Gastroesophageal sphincter (tissue), 3 donors: ENCODE data around the gene SHOC2.

Experiments used
- CTCF ChIP-seq, 4 experiments: fragments of 200-600 bp in 2 of 4; fragments of 450-650 bp in 2 of 4; sonication (generic) in 1 of 4; IDR thresholded peaks; one replicate each; pipeline ENCODE4 v1.5.1; 2017 to 2019; ENCODE audit warnings: antibody characterized with exemption in 4 of 4, mild to moderate bottlenecking in 2 of 4, moderate library complexity in 2 of 4
- EP300 ChIP-seq: sonication (generic); formaldehyde crosslinking; IDR thresholded peaks from one replicate; pipeline ENCODE4 v1.6.1; 2017; ENCODE audit warnings: antibody characterized with exemption, mild to moderate bottlenecking
- POLR2A ChIP-seq, 2 donors: fragments of 450-650 bp; IDR thresholded peaks; one replicate each; pipeline ENCODE4 v1.6.1; 2017; ENCODE audit warnings: antibody characterized with exemption in 2 of 2, mild to moderate bottlenecking in 2 of 2, moderate library complexity in 1 of 2
- POLR2AphosphoS5 ChIP-seq: sonication (generic); formaldehyde crosslinking; IDR thresholded peaks from one replicate; pipeline ENCODE4 v1.6.1; 2017; ENCODE audit warnings: antibody characterized with exemption

DNA sequence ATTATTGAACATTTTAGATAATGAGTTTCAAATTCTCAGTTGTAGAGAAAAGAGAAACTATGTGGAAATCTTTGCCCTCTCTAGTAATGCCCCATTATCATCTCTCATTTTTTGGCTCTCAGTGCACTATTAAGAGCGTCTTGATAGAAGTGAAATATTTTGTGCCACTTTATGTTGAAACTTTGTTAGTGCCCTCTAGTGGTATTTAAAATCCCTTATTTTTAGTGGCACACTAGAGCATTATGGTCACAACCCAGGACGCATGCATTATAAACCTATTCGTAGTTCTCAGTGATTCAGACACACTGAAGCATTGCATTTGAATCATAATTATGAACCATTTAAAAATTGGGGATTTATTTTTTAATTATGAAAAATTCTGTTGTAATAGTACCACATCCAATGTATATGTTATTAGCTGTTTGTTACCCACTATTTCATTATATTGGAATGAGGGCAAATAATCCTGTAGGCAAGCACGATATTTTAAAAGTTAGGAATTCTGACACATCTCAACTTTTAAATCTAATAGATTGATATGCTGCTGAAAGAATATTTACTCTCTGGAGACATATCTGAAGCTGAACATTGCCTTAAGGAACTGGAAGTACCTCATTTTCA, 25.7 kb upstream of the SHOC2 start:
- peak; percentile 46 to 72 (median 65) for TF ChIP-seq CTCF (IDR thresholded peaks at IDR 0.05)
- no peak for TF ChIP-seq POLR2A (IDR thresholded peaks at IDR 0.05)
- TF ChIP-seq EP300, result no peak
- no peak for TF ChIP-seq POLR2AphosphoS5
